ENCODE data around the gene IGFBP6.
"Not testable (repeated sequence)": the region's sequence is repeated elsewhere in the genome, so short reads cannot be mapped to it uniquely, and the experiment has no call there.

Gene IGFBP6

GRCh38 chr12:53098354-53098981, 1.0 kb downstream of the IGFBP6 start:
- no peak for DNase-seq

- peak; percentile 84 to 88 for DNase-seq
These were observed 1.8 kb downstream of the IGFBP6 start for GRCh38 chr12:53099071-53099882.

- DNase-seq = no peak
These were observed 3.1 kb downstream of the IGFBP6 start for GRCh38 chr12:53100466-53101151.

- no peak for DNase-seq
These were observed 3.8 kb downstream of the IGFBP6 start for GRCh38 chr12:53101266-53101665.

GRCh38 chr12:53101931-53102781, 4.7 kb downstream of the IGFBP6 start:
- no peak for DNase-seq

- DNase-seq = peak in 1 of 2 donors; percentile 52
These were observed 5.7 kb downstream of the IGFBP6 start, which contains the start of gene SOAT2 for GRCh38 chr12:53102883-53103807. Gene SOAT2 (plus strand): TSS chr12:53103486. CDS start chr12:53103578, 92 bp downstream.

GRCh38 chr12:53103860-53104305, 6.4 kb downstream of the IGFBP6 start:
- DNase-seq = peak in 1 of 2 donors; percentile 33

- DNase-seq = no peak
These were observed 7.8 kb downstream of the IGFBP6 start for GRCh38 chr12:53105256-53105655.

- no peak for DNase-seq
These were observed 8.4 kb downstream of the IGFBP6 start for GRCh38 chr12:53105712-53106439.

GRCh38 chr12:53107122-53107521, 9.7 kb downstream of the IGFBP6 start:
- no peak for DNase-seq

GRCh38 chr12:53112431-53112830, 15.0 kb downstream of the IGFBP6 start:
- DNase-seq = not testable (repeated sequence)

- no peak for DNase-seq
These were observed 15.8 kb downstream of the IGFBP6 start for GRCh38 chr12:53113136-53113705.

GRCh38 chr12:53113951-53114350, 16.5 kb downstream of the IGFBP6 start:
- no peak for DNase-seq

GRCh38 chr12:53115112-53115890, 17.8 kb downstream of the IGFBP6 start:
- DNase-seq = no peak

- DNase-seq = no peak
These were observed 18.6 kb downstream of the IGFBP6 start for GRCh38 chr12:53115891-53116648.

GRCh38 chr12:53118751-53119300, 21.4 kb downstream of the IGFBP6 start:
- DNase-seq = no peak

- no peak for DNase-seq
These were observed 23.4 kb downstream of the IGFBP6 start for GRCh38 chr12:53120685-53121525.
